ENCODE results near the gene PIM1. TPM values are rescaled to one million over a fixed set of nuclear protein-coding genes. Genes with fewer than 3 reads are reported as not detected.
A peak's percentile ranks its signal among the peaks of the same experiment; 100 is the strongest.

Gene PIM1
- total RNA-seq, 1 experiment from 2014 or later = 47.5 TPM

- no peak overlapping the region for H4K91ac ChIP-seq (ENCODE audit: insufficient read length, low read depth, low read length)
- H3K18ac ChIP-seq (ENCODE audit: insufficient read length, low read depth, low read length) = no peak overlapping the region
- DNase-seq = no peak
- no peak overlapping the region for H3T11ph ChIP-seq (ENCODE audit: low read length)
- H3K9me3 ChIP-seq (ENCODE audit: control insufficient read depth, low read depth, low read length) = no peaks in the 10 kb centered on the region
- H3K4ac ChIP-seq (ENCODE audit: low read depth, low read length) = no peak overlapping the region
- no peak overlapping the region for H3K9ac ChIP-seq (ENCODE audit: extremely low read depth, insufficient read length, low read length)
- H3K79me2 ChIP-seq (ENCODE audit: insufficient read depth, low read length) = no peaks in the 10 kb centered on the region
- H3K4me1 Mint-ChIP-seq = peaks cover 5 to 7% of the 10 kb centered on the region in 2 experiments
- no peaks in the 10 kb centered on the region for H3K79me1 ChIP-seq (ENCODE audit: insufficient read depth, low read depth, low read length, poor library complexity, severe bottlenecking)
- H3K27me3 Mint-ChIP-seq (ENCODE audit: low read depth) = no peaks in the 10 kb centered on the region; the same call in 1 of the 2 replicates
- H3K14ac ChIP-seq (ENCODE audit: insufficient read depth, low read length) = no peak overlapping the region
- peak overlapping the region in 1 of 3 experiments; percentile 11; a peak in 1 of 7 replicates for H3K27ac Mint-ChIP-seq
- no peaks in the 10 kb centered on the region for H3K23me2 ChIP-seq (ENCODE audit: insufficient read length, low read depth, low read length, poor library complexity, severe bottlenecking)
- no peak overlapping the region for H4K5ac ChIP-seq (ENCODE audit: insufficient read length, low read depth, low read length)
- no peak overlapping the region for H4K8ac ChIP-seq (replicated peaks; ENCODE audit: insufficient read length, low read depth, low read length)
- H3K4me3 Mint-ChIP-seq = no peak overlapping the region
- H3K56ac ChIP-seq (ENCODE audit: insufficient read length, low read depth, low read length) = no peak overlapping the region
- H3K4me2 ChIP-seq (ENCODE audit: insufficient read depth, insufficient read length, low read length) = no peak overlapping the region
- WGBS (ENCODE audit: extremely low coverage, insufficient read length, low lambda C conversion rate) = no CpG with 5 or more reads among the region's 9 CpGs
- H2AFZ ChIP-seq (ENCODE audit: low read length) = no peak overlapping the region
- H3K27ac ChIP-seq (ENCODE audit: insufficient read length, low read depth, low read length) = no peak overlapping the region
- H3K4me1 ChIP-seq (ENCODE audit: insufficient read depth, low read length) = no peaks in the 10 kb centered on the region; the same call in 1 of the 2 replicates
- no peak overlapping the region for H3K23ac ChIP-seq (ENCODE audit: insufficient read length, low read depth, low read length)
- no peak for TF ChIP-seq CTCF (conservative IDR thresholded peaks at IDR 0.05)
- H2BK20ac ChIP-seq (ENCODE audit: low read depth, low read length, poor library complexity, severe bottlenecking) = no peak overlapping the region
- no peaks in the 10 kb centered on the region for H3K36me3 Mint-ChIP-seq (ENCODE audit: insufficient read depth in 1 of 3, low read depth in 3 of 3)
- H3K9me3 Mint-ChIP-seq = peaks cover 0 to 2% of the 10 kb centered on the region in 2 experiments; a peak in 1 of 5 replicates
- H2BK5ac ChIP-seq (ENCODE audit: insufficient read length, low read length) = no peak overlapping the region
- no peak overlapping the region for H2BK120ac ChIP-seq (ENCODE audit: low read depth, low read length, poor library complexity, severe bottlenecking)
- no peak overlapping the region for H2BK15ac ChIP-seq (ENCODE audit: low read depth, low read length)
- no peak overlapping the region for H2AK5ac ChIP-seq (ENCODE audit: insufficient read length, low read length)
- H3K27me3 ChIP-seq (ENCODE audit: insufficient read depth, low read length) = no peaks in the 10 kb centered on the region
- no peaks in the 10 kb centered on the region for H4K20me1 ChIP-seq (ENCODE audit: control insufficient read depth, insufficient read depth, insufficient read length)
- H2BK12ac ChIP-seq (ENCODE audit: insufficient read length, low read depth, low read length) = no peak overlapping the region
These were observed 36.7 kb downstream of the PIM1 start for GRCh38 chr6:37206622-37207021.
